OCI-M2 (cell line): Measurements from ENCODE around the gene SYNDIG1L.

Source experiments
- DNase-seq: peaks from one replicate; lab custom pipeline; 2025; ENCODE audit not compliant: unreplicated experiment; lab: John Stamatoyannopoulos, UW

The SYNDIG1L gene

DNA sequence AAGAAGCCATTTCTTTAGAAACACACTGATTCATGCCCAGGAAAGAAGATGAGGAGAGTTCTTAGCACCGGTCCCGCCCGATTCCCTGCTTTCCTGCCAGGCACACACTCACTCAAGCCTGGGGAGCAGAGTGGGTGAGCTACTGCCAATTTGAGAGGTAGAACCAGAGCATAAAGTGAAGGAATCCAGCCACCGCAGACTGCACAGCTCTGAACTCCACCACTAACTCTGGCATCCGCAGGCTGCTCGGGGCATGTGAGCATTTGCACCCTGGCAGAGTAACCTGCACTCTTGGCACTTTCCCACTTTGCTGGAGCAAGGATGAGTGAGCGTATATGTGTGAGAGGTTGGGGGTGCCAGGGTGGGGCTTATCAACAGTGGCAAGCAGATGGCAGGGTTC is 4.0 kb upstream of the SYNDIG1L start:
- DNase-seq, result no peak

GRCh38 chr14:74429221-74429691 is 3.2 kb upstream of the SYNDIG1L start:
- no peak for DNase-seq

GRCh38 chr14:74427651-74428050 is 1.6 kb upstream of the SYNDIG1L start:
- no peak for DNase-seq

- DNase-seq, result no peak
Observed at GRCh38 chr14:74425525-74426201, 347 bp downstream of the SYNDIG1L start.

GRCh38 chr14:74424606-74425005 is 1.4 kb downstream of the SYNDIG1L start:
- no peak for DNase-seq

DNA sequence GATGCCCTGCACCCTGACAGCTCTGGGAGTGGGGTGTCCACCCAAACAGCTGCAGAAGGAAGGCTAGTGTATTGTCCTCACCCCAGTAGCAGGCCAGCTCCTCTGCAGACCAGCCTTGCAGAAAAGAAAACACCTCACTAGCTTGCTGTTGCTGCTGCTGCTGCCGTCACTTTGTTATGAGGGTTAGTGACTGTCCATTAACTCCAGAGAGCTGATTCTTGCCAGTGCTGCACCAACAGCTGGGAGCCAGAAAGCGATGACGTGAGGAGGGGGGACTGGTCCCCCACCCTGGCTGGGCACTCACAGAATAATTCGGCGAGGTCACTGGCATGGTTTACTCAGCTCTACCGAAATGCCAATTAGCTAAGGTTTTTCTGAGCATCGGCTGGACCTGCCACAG is 2.8 kb downstream of the SYNDIG1L start:
- no peak for DNase-seq

DNA sequence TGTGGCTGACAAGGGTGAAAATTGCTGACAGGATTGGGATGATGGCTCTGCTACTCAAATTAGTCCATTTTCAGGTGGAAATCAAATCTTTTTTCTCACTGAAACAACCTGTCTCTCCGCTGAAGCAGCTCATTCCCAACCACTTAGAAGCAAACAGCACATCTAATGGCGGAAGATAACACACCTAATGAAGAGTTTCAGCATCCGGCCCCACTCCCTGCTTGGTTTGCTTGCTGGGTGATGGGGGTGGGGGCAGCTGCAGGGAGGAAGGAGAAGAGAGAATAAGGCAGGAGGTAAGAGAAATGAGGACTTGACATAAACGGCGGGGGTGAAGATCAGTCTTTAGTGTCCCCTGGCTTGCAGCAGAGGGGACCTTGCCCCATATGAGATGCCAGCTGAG is 4.0 kb downstream of the SYNDIG1L start:
- DNase-seq, result no peak

- no peak for DNase-seq
Observed at GRCh38 chr14:74419086-74419485, 6.9 kb downstream of the SYNDIG1L start.

GRCh38 chr14:74418031-74418430 is 8.0 kb downstream of the SYNDIG1L start:
- no peak for DNase-seq

GRCh38 chr14:74417611-74418010 is 8.4 kb downstream of the SYNDIG1L start:
- DNase-seq, result no peak

GRCh38 chr14:74417201-74417600 is 8.8 kb downstream of the SYNDIG1L start:
- no peak for DNase-seq

DNA sequence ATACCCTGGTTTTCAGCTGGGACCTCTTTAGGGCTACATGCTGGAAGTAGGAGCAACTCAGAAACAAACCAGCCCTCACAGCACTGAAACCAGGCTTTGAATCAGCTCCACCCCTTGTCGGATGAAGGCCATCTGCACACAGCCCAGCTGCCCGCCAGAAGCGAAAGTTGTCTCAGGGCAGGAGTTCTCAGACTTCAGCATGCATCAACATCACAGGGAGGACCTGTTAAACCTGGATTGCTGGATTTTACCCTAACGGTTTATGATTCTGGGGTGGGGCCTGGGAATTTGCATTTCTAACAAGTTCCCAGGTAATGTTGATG is 10.9 kb downstream of the SYNDIG1L start:
- DNase-seq, result no peak

GRCh38 chr14:74414403-74415114 is 11.5 kb downstream of the SYNDIG1L start:
- no peak for DNase-seq

- no peak for DNase-seq
Observed at GRCh38 chr14:74413627-74414026, 12.4 kb downstream of the SYNDIG1L start.

DNA sequence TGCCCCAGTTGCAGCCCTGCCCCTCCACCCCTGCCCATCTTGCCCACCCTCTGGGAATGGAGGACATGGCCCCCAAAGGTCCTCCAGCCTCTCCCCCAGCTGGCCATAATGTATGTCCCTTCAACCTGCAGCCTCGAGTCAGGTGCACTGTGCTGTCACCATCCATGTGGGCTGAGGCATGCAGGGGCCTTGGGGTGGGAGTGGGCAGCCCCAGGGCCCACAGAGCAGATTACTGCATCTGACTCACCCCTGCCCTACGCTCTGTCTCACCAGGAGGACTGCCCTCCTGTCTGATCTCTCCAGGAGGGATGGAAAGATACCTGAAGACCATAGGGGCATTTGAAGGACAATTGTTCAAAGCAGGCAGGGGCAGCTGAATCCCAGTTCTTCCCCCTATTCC is 13.3 kb downstream of the SYNDIG1L start:
- DNase-seq, result no peak

GRCh38 chr14:74411671-74412070 is 14.3 kb downstream of the SYNDIG1L start:
- DNase-seq, result no peak

GRCh38 chr14:74409441-74409840 is 16.6 kb downstream of the SYNDIG1L start:
- no peak for DNase-seq

- DNase-seq, result no peak
Observed at GRCh38 chr14:74408870-74409269, 17.1 kb downstream of the SYNDIG1L start.

DNA sequence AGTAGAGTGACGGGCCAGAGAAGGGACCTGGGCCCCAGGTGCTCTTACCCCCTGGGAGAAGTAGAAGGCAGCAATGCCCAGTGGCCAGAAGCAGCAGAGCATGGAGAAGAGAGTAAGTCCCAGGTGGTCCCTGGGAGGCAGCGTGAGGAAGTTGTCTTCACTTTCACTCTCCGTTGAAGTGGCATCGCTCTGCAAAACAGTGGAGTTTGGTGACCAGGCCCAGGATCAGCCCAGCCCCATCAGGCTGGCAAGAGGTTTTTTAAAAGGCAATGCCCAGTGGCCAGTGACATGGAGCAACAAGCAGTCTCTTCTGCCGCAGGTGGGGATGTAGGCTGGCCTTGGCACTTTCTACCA is 18.2 kb downstream of the SYNDIG1L start:
- DNase-seq, result no peak

- DNase-seq, result no peak
Observed at GRCh38 chr14:74407021-74407800, 18.8 kb downstream of the SYNDIG1L start.

- DNase-seq, result no peak
Observed at GRCh38 chr14:74405663-74406062, 20.3 kb downstream of the SYNDIG1L start.

GRCh38 chr14:74404435-74404834 is 21.6 kb downstream of the SYNDIG1L start:
- DNase-seq, result no peak
